Caco-2 (cell line): ENCODE data around the gene MIOS. TPM values are rescaled to one million over a fixed set of nuclear protein-coding genes. Genes with fewer than 3 reads are reported as not detected.

Source experiments
- BruUV-seq: library from RNA; stranded (reverse); fragments of 400-500 nt; replicated peaks from 2 replicates; lab custom pipeline; 2021; lab: Mats Ljungman, UMichigan
- CTCF ChIA-PET: fragments of 300-600 bp; sonication (Branson Sonifier 250); formaldehyde crosslinking; loops from one replicate; lab custom pipeline; 2022; ENCODE audit warnings: antibody characterized with exemption; lab: Charles Lee
- POLR2A ChIA-PET: fragments of 300-600 bp; sonication (Branson Sonifier 250); formaldehyde crosslinking; loops from one replicate; lab custom pipeline; 2022; ENCODE audit warnings: antibody characterized with exemption; lab: Charles Lee
- DNase-seq, 2 experiments: peaks; one replicate each; pipeline versions ENCODE4 v3.0.0 to v3.0.0-alpha.2; 2020 to 2022
- H3K27me3 ChIP-seq: replicated peaks from 2 replicates; pipeline ENCODE4 v1.6.0; 2011; ENCODE audit warnings: low read length; ENCODE audit not compliant: control insufficient read depth, insufficient read depth
- H3K36me3 ChIP-seq: 2 replicates; pipeline ENCODE4 v1.5.1; 2011; ENCODE audit warnings: low read length; ENCODE audit not compliant: control insufficient read depth, insufficient read depth
- H3K4me1 ChIP-seq: fragments of 250-450 bp; sonication (Bioruptor Pico); 2 replicates; pipeline ENCODE4 v1.5.1; 2020; ENCODE audit warnings: mild to moderate bottlenecking
- H3K4me3 ChIP-seq: 2 replicates; pipeline ENCODE4 v1.5.1; 2011; ENCODE audit warnings: low read depth, mild to moderate bottlenecking, control low read depth, low read length
- H3K9me3 ChIP-seq: fragments of 250-450 bp; sonication (Bioruptor Pico); 2 replicates; pipeline ENCODE4 v1.5.1; 2020; ENCODE audit warnings: mild to moderate bottlenecking, moderate library complexity
- H3K27ac Mint-ChIP-seq: one replicate; pipeline ENCODE4 v1.8.0; 2022; ENCODE audit warnings: mixed read lengths; ENCODE audit not compliant: unreplicated experiment
- H3K27me3 Mint-ChIP-seq: one replicate; pipeline ENCODE4 v1.8.0; 2022; ENCODE audit warnings: mixed read lengths; ENCODE audit not compliant: insufficient read depth, unreplicated experiment
- H3K36me3 Mint-ChIP-seq: one replicate; pipeline ENCODE4 v1.8.0; 2022; ENCODE audit warnings: mild to moderate bottlenecking, mixed read lengths; ENCODE audit not compliant: insufficient read depth, unreplicated experiment
- H3K4me1 Mint-ChIP-seq: one replicate; pipeline ENCODE4 v1.8.0; 2022; ENCODE audit warnings: low read depth, mixed read lengths; ENCODE audit not compliant: unreplicated experiment
- H3K4me3 Mint-ChIP-seq: one replicate; pipeline ENCODE4 v1.8.0; 2022; ENCODE audit warnings: mild to moderate bottlenecking, moderate library complexity, mixed read lengths; ENCODE audit not compliant: unreplicated experiment
- H3K9me3 Mint-ChIP-seq: one replicate; pipeline ENCODE4 v1.8.0; 2022; ENCODE audit warnings: mixed read lengths; ENCODE audit not compliant: unreplicated experiment
- CTCF ChIP-seq, 2 experiments: fragments of 200-600 bp in 1 of 2; IDR thresholded peaks; 1 replicate in 1 of 2; 2 replicates in 1 of 2; pipeline versions ENCODE4 v1.5.1 to v1.8.0; 2011 to 2022; ENCODE audit warnings: antibody characterized with exemption in 1 of 2, control low read depth in 1 of 2, inconsistent platforms in 1 of 2, low read depth in 1 of 2, low read length in 1 of 2, mild to moderate bottlenecking in 1 of 2, moderate library complexity in 1 of 2; ENCODE audit not compliant: insufficient read depth in 1 of 2, severe bottlenecking in 1 of 2, unreplicated experiment in 1 of 2
- intact Hi-C: fragments of 100-400 bp; cut with micrococcal nuclease; formaldehyde crosslinking; loops from one replicate; pipeline ENCODE4 v1.10.0; 2022; ENCODE audit not compliant: unreplicated experiment
- total RNA-seq: library from RNA; stranded (reverse); gene quantifications from 2 replicates; pipeline ENCODE4 v1.2.3, GENCODE V29; 2022

MIOS gene
- total RNA-seq, 1 experiment from 2014 or later = 37.3 TPM

GRCh38 chr7:7524121-7524520 is 42.6 kb upstream of the MIOS start:
- TF ChIP-seq CTCF (IDR thresholded peaks at IDR 0.05; ENCODE audit: insufficient read depth in 1 of 2, low read depth in 1 of 2, low read length in 1 of 2, severe bottlenecking in 1 of 2, unreplicated experiment in 1 of 2) = no peak
- Mint-ChIP-seq H3K27ac (no peak overlapping the region), H3K27me3 (no peaks in the 10 kb centered on the region), H3K9me3 (no peaks in the 10 kb centered on the region), H3K36me3 (no peaks in the 10 kb centered on the region), H3K4me3 (no peak overlapping the region), H3K4me1 (no peaks in the 10 kb centered on the region)
- Histone ChIP-seq H3K36me3 (no peaks in the 10 kb centered on the region), H3K4me3 (no peak overlapping the region), H3K9me3 (no peaks in the 10 kb centered on the region), H3K27me3 (no peaks in the 10 kb centered on the region), H3K4me1 (no peaks in the 10 kb centered on the region)
- BruUV-seq = no TSS peak
- ChIA-PET POLR2A (no interaction called here), CTCF (no interaction called here)
- intact Hi-C loops = no loop called here
- no peak for DNase-seq

GRCh38 chr7:7526006-7526405 is 40.7 kb upstream of the MIOS start:
- no peaks in the 10 kb centered on the region for H3K9me3 Mint-ChIP-seq
- ChIA-PET CTCF (interaction anchor here (1.1 kb wide), 1 partner anchor 102 kb away, joined by 3 read pairs; no protein-coding TSS in a partner anchor), POLR2A (no interaction called here)
- H3K27me3 Mint-ChIP-seq = no peaks in the 10 kb centered on the region
- H3K4me1 Mint-ChIP-seq = no peaks in the 10 kb centered on the region
- no peak overlapping the region for H3K4me3 ChIP-seq
- intact Hi-C loops = no loop called here
- H3K4me3 Mint-ChIP-seq = no peak overlapping the region
- no peak overlapping the region for H3K27ac Mint-ChIP-seq
- TF ChIP-seq CTCF (IDR thresholded peaks at IDR 0.05; ENCODE audit: insufficient read depth in 1 of 2, low read depth in 1 of 2, low read length in 1 of 2, severe bottlenecking in 1 of 2, unreplicated experiment in 1 of 2) = no peak
- H3K9me3 ChIP-seq = no peaks in the 10 kb centered on the region
- H3K36me3 Mint-ChIP-seq = no peaks in the 10 kb centered on the region
- DNase-seq = no peak
- no peaks in the 10 kb centered on the region for H3K4me1 ChIP-seq
- no peaks in the 10 kb centered on the region for H3K36me3 ChIP-seq
- BruUV-seq = no TSS peak
- no peaks in the 10 kb centered on the region for H3K27me3 ChIP-seq

GRCh38 chr7:7527047-7527446 is 39.6 kb upstream of the MIOS start:
- no TSS peak for BruUV-seq
- TF ChIP-seq CTCF (IDR thresholded peaks at IDR 0.05; ENCODE audit: insufficient read depth in 1 of 2, low read depth in 1 of 2, low read length in 1 of 2, severe bottlenecking in 1 of 2, unreplicated experiment in 1 of 2) = no peak
- no peaks in the 10 kb centered on the region for H3K9me3 ChIP-seq
- Mint-ChIP-seq H3K9me3 (no peaks in the 10 kb centered on the region), H3K4me3 (no peak overlapping the region), H3K27ac (no peak overlapping the region), H3K36me3 (no peaks in the 10 kb centered on the region), H3K4me1 (no peaks in the 10 kb centered on the region), H3K27me3 (no peaks in the 10 kb centered on the region)
- H3K27me3 ChIP-seq = no peaks in the 10 kb centered on the region
- H3K36me3 ChIP-seq = no peaks in the 10 kb centered on the region
- no peaks in the 10 kb centered on the region for H3K4me1 ChIP-seq
- no peak for DNase-seq
- H3K4me3 ChIP-seq = no peak overlapping the region
- CTCF ChIA-PET = no interaction called here
- POLR2A ChIA-PET = no interaction called here
- intact Hi-C loops = no loop called here
